ENCODE results near the gene MYH1. TPM values are rescaled to one million over a fixed set of nuclear protein-coding genes. Genes with fewer than 3 reads are reported as not detected.

The MYH1 gene
- total RNA-seq, 1 experiment from 2014 or later, result not detected

- ChIA-PET POLR2A (ENCODE audit: unreplicated experiment) (no interaction called here), CTCF (no interaction called here)
- Histone ChIP-seq H3K79me2 (ENCODE audit: low read length) (no peaks in the 10 kb centered on the region), H3K4me1 (ENCODE audit: insufficient read depth, low read length) (no peaks in the 10 kb centered on the region), H2AFZ (ENCODE audit: low read length) (no peak overlapping the region), H3K36me3 (ENCODE audit: low read depth, low read length) (no peaks in the 10 kb centered on the region), H3K27ac (ENCODE audit: low read length) (no peak overlapping the region), H4K20me1 (ENCODE audit: low read length) (no peaks in the 10 kb centered on the region), H3F3A (ENCODE audit: low read length, unreplicated experiment) (no peaks in the 10 kb centered on the region), H3K9ac (ENCODE audit: low read length) (no peak overlapping the region), H3K4me2 (ENCODE audit: low read length) (no peak overlapping the region), H3K9me2 (replicated peaks; ENCODE audit: low read length) (no peaks in the 10 kb centered on the region), H3K4me3 (ENCODE audit: low read length) (no peak overlapping the region), H3K9me3 (ENCODE audit: low read length) (no peaks in the 10 kb centered on the region), H3K27me3 (ENCODE audit: low read length) (peaks cover 32% of the 10 kb centered on the region)
- DNase-seq (no peak), ATAC-seq (no peak)
- TF ChIP-seq, protein P1, sequence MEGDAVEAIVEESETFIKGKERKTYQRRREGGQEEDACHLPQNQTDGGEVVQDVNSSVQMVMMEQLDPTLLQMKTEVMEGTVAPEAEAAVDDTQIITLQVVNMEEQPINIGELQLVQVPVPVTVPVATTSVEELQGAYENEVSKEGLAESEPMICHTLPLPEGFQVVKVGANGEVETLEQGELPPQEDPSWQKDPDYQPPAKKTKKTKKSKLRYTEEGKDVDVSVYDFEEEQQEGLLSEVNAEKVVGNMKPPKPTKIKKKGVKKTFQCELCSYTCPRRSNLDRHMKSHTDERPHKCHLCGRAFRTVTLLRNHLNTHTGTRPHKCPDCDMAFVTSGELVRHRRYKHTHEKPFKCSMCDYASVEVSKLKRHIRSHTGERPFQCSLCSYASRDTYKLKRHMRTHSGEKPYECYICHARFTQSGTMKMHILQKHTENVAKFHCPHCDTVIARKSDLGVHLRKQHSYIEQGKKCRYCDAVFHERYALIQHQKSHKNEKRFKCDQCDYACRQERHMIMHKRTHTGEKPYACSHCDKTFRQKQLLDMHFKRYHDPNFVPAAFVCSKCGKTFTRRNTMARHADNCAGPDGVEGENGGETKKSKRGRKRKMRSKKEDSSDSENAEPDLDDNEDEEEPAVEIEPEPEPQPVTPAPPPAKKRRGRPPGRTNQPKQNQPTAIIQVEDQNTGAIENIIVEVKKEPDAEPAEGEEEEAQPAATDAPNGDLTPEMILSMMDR (conservative IDR thresholded peaks at IDR 0.05; ENCODE audit: low read depth, low read length), result no peak
- TF ChIP-seq EZH2 (IDR thresholded peaks at IDR 0.05; ENCODE audit: low read length, unreplicated experiment), result no peak
- no peak for TF ChIP-seq EZH2phosphoT487 (IDR thresholded peaks at IDR 0.05; ENCODE audit: borderline replicate concordance, low read length)
- intact Hi-C loops (cut with micrococcal nuclease), result no loop called here
- no TSS peak for BruUV-seq (replicated peaks)
Observed at GRCh38 chr17:10512856-10513255, 5.5 kb downstream of the MYH1 start.

GRCh38 chr17:10499950-10500349 lies 18.4 kb downstream of the MYH1 start:
- TF ChIP-seq EZH2 (IDR thresholded peaks at IDR 0.05; ENCODE audit: low read length, unreplicated experiment) (no peak), EZH2phosphoT487 (IDR thresholded peaks at IDR 0.05; ENCODE audit: borderline replicate concordance, low read length) (no peak)
- TF ChIP-seq, protein P1 (conservative IDR thresholded peaks at IDR 0.05; ENCODE audit: low read depth, low read length), result no peak
- BruUV-seq (replicated peaks), result no TSS peak
- H3K4me2 ChIP-seq (ENCODE audit: low read length), result no peak overlapping the region
- no peak overlapping the region for H3K4me3 ChIP-seq (ENCODE audit: low read length)
- no peak for ATAC-seq
- H4K20me1 ChIP-seq (ENCODE audit: low read length), result no peaks in the 10 kb centered on the region
- no peak overlapping the region for H3K9ac ChIP-seq (ENCODE audit: low read length)
- H3K36me3 ChIP-seq (ENCODE audit: low read depth, low read length), result no peaks in the 10 kb centered on the region
- H3K9me3 ChIP-seq (ENCODE audit: low read length), result no peaks in the 10 kb centered on the region
- DNase-seq, result no peak
- H3K4me1 ChIP-seq (ENCODE audit: insufficient read depth, low read length), result no peaks in the 10 kb centered on the region
- no peaks in the 10 kb centered on the region for H3K9me2 ChIP-seq (replicated peaks; ENCODE audit: low read length)
- POLR2A ChIA-PET (ENCODE audit: unreplicated experiment), result no interaction called here
- H3F3A ChIP-seq (ENCODE audit: low read length, unreplicated experiment), result no peaks in the 10 kb centered on the region
- intact Hi-C loops (cut with micrococcal nuclease), result no loop called here
- H3K79me2 ChIP-seq (ENCODE audit: low read length), result no peaks in the 10 kb centered on the region
- no peak overlapping the region for H3K27ac ChIP-seq (ENCODE audit: low read length)
- no peak overlapping the region for H2AFZ ChIP-seq (ENCODE audit: low read length)
- peaks cover 13% of the 10 kb centered on the region; the same call in 1 of the 2 replicates for H3K27me3 ChIP-seq (ENCODE audit: low read length)
- CTCF ChIA-PET, result no interaction called here

DNA sequence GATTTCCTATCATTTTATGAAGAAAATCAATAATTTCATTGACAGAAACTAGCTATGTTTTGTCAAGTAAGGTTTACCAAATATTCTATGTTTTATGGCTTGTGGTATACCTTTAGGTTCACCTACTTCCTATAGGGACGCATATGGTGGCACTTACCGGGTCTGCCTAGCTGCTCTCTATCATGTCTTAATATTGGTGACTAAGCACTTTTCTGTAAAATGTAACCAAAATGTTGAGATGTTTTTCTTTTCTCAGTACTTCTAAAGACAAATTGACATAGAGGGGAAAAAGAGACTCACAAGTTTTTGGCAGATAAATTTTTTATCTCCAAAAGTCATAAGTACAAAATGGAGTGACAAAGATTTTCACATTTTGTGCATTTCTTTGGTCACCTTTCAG lies 26.3 kb downstream of the MYH1 start:
- Histone ChIP-seq H3K4me1 (ENCODE audit: insufficient read depth, low read length) (no peaks in the 10 kb centered on the region), H3K9ac (ENCODE audit: low read length) (no peak overlapping the region), H3F3A (ENCODE audit: low read length, unreplicated experiment) (no peaks in the 10 kb centered on the region), H3K27ac (ENCODE audit: low read length) (no peak overlapping the region), H3K79me2 (ENCODE audit: low read length) (no peaks in the 10 kb centered on the region), H4K20me1 (ENCODE audit: low read length) (no peaks in the 10 kb centered on the region), H3K36me3 (ENCODE audit: low read depth, low read length) (no peaks in the 10 kb centered on the region), H3K4me2 (ENCODE audit: low read length) (no peak overlapping the region), H3K9me2 (replicated peaks; ENCODE audit: low read length) (no peaks in the 10 kb centered on the region), H2AFZ (ENCODE audit: low read length) (no peak overlapping the region), H3K4me3 (ENCODE audit: low read length) (no peak overlapping the region), H3K27me3 (ENCODE audit: low read length) (no peaks in the 10 kb centered on the region), H3K9me3 (ENCODE audit: low read length) (no peaks in the 10 kb centered on the region)
- ATAC-seq (no peak), DNase-seq (no peak)
- TF ChIP-seq, protein P1 (conservative IDR thresholded peaks at IDR 0.05; ENCODE audit: low read depth, low read length), result no peak
- TF ChIP-seq EZH2 (IDR thresholded peaks at IDR 0.05; ENCODE audit: low read length, unreplicated experiment) (no peak), EZH2phosphoT487 (IDR thresholded peaks at IDR 0.05; ENCODE audit: borderline replicate concordance, low read length) (no peak)
- ChIA-PET CTCF (no interaction called here), POLR2A (ENCODE audit: unreplicated experiment) (no interaction called here)
- intact Hi-C loops (cut with micrococcal nuclease), result no loop called here
- no TSS peak for BruUV-seq (replicated peaks)
